Measurements from ENCODE around the gene ARHGAP8. TPM values are rescaled to one million over a fixed set of nuclear protein-coding genes. Genes with fewer than 3 reads are reported as not detected.
"Not testable (repeated sequence)": the region's sequence is repeated elsewhere in the genome, so short reads cannot be mapped to it uniquely, and the experiment has no call there.

Gene ARHGAP8
- polyA plus RNA-seq, 1 donor = 1.7 TPM

- DNase-seq (ENCODE audit: low read depth) = no peak
Observed at GRCh38 chr22:44739024-44739423, 13.4 kb upstream of the ARHGAP8 start.

GRCh38 chr22:44739666-44740065 lies 12.7 kb upstream of the ARHGAP8 start:
- not testable (repeated sequence) for DNase-seq (ENCODE audit: low read depth)

GRCh38 chr22:44740307-44740706 lies 12.1 kb upstream of the ARHGAP8 start:
- no peak for DNase-seq (ENCODE audit: low read depth)

- DNase-seq (ENCODE audit: low read depth) = no peak
Observed at GRCh38 chr22:44741929-44742328, 10.4 kb upstream of the ARHGAP8 start.

GRCh38 chr22:44743247-44743646 lies 9.1 kb upstream of the ARHGAP8 start:
- DNase-seq (ENCODE audit: low read depth) = no peak

GRCh38 chr22:44743804-44744211 lies 8.6 kb upstream of the ARHGAP8 start:
- DNase-seq (ENCODE audit: low read depth) = no peak

- DNase-seq (ENCODE audit: low read depth) = no peak
Observed at GRCh38 chr22:44745853-44746789, 6.3 kb upstream of the ARHGAP8 start.

- DNase-seq (ENCODE audit: low read depth) = not testable (repeated sequence)
Observed at GRCh38 chr22:44747784-44748127, 4.6 kb upstream of the ARHGAP8 start.

GRCh38 chr22:44748524-44748923 lies 3.9 kb upstream of the ARHGAP8 start:
- DNase-seq (ENCODE audit: low read depth) = no peak

GRCh38 chr22:44750481-44750880 lies 1.9 kb upstream of the ARHGAP8 start:
- DNase-seq (ENCODE audit: low read depth) = no peak

- peak; percentile 88 for DNase-seq (ENCODE audit: low read depth)
Observed at GRCh38 chr22:44753189-44754042, 1.0 kb downstream of the ARHGAP8 start.

GRCh38 chr22:44754998-44755397 lies 2.6 kb downstream of the ARHGAP8 start:
- DNase-seq (ENCODE audit: low read depth) = no peak

- DNase-seq (ENCODE audit: low read depth) = no peak
Observed at GRCh38 chr22:44755417-44755816, 3.0 kb downstream of the ARHGAP8 start.

GRCh38 chr22:44755956-44756361 lies 3.6 kb downstream of the ARHGAP8 start:
- DNase-seq (ENCODE audit: low read depth) = no peak

- peak; percentile 46 for DNase-seq (ENCODE audit: low read depth)
Observed at GRCh38 chr22:44758344-44758973, 6.1 kb downstream of the ARHGAP8 start.

- DNase-seq (ENCODE audit: low read depth) = no peak
Observed at GRCh38 chr22:44759001-44759400, 6.6 kb downstream of the ARHGAP8 start.

- DNase-seq (ENCODE audit: low read depth) = no peak
Observed at GRCh38 chr22:44759430-44760310, 7.3 kb downstream of the ARHGAP8 start.

GRCh38 chr22:44760476-44760875 lies 8.1 kb downstream of the ARHGAP8 start:
- DNase-seq (ENCODE audit: low read depth) = no peak

GRCh38 chr22:44761025-44761424 lies 8.7 kb downstream of the ARHGAP8 start:
- no peak for DNase-seq (ENCODE audit: low read depth)

GRCh38 chr22:44764373-44764772 lies 12.0 kb downstream of the ARHGAP8 start:
- DNase-seq (ENCODE audit: low read depth) = no peak

- no peak for DNase-seq (ENCODE audit: low read depth)
Observed at GRCh38 chr22:44764974-44765373, 12.6 kb downstream of the ARHGAP8 start.

Data from forelimb muscle (tissue), 1 donor.